Vagina (tissue), 2 donors: ENCODE data around the gene PIK3R3.

ENCODE experiments used
- POLR2A ChIP-seq, 2 donors: fragments of 450-650 bp; IDR thresholded peaks; one replicate each; pipeline ENCODE4 v1.6.1; 2017; ENCODE audit warnings: antibody characterized with exemption in 2 of 2, mild to moderate bottlenecking in 2 of 2, moderate library complexity in 2 of 2
- TF ChIP-seq, protein P1 (sequence below), 3 experiments: fragments of 450-650 bp in 2 of 3; fragments of 200-600 bp in 1 of 3; sonication (generic) in 1 of 3; IDR thresholded peaks; one replicate each; pipeline ENCODE4 v1.5.1; 2017 to 2019; ENCODE audit warnings: antibody characterized with exemption in 3 of 3, mild to moderate bottlenecking in 2 of 3, moderate library complexity in 2 of 3

DNA sequence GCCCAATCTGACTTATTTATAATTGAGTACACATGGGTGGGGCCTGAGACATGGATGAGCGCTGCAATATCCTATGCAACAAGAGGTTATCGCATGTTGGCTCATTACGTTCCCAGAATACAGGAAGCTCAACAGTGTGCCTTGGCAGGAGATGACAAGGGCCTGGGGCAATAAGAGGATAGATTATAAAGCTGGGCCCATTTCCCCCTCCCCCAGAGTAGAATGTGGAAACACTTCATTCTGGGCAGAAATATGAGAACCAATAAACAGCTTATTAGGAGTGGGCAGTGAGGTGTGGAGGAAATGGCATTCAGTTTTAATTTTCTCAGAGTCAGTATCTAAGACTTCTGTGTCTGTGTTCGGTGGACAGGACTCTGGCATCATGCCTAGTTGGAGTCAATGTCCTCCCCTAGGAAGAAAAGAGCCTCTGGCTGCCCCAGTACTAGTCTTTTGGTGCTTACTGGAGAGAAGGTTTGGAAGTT lies 92.8 kb downstream of the PIK3R3 start:
- TF ChIP-seq POLR2A (IDR thresholded peaks at IDR 0.05) = no peak
- TF ChIP-seq, protein P1, sequence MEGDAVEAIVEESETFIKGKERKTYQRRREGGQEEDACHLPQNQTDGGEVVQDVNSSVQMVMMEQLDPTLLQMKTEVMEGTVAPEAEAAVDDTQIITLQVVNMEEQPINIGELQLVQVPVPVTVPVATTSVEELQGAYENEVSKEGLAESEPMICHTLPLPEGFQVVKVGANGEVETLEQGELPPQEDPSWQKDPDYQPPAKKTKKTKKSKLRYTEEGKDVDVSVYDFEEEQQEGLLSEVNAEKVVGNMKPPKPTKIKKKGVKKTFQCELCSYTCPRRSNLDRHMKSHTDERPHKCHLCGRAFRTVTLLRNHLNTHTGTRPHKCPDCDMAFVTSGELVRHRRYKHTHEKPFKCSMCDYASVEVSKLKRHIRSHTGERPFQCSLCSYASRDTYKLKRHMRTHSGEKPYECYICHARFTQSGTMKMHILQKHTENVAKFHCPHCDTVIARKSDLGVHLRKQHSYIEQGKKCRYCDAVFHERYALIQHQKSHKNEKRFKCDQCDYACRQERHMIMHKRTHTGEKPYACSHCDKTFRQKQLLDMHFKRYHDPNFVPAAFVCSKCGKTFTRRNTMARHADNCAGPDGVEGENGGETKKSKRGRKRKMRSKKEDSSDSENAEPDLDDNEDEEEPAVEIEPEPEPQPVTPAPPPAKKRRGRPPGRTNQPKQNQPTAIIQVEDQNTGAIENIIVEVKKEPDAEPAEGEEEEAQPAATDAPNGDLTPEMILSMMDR (IDR thresholded peaks at IDR 0.05) = no peak
